ENCODE data around the gene C17orf78.

DNA sequence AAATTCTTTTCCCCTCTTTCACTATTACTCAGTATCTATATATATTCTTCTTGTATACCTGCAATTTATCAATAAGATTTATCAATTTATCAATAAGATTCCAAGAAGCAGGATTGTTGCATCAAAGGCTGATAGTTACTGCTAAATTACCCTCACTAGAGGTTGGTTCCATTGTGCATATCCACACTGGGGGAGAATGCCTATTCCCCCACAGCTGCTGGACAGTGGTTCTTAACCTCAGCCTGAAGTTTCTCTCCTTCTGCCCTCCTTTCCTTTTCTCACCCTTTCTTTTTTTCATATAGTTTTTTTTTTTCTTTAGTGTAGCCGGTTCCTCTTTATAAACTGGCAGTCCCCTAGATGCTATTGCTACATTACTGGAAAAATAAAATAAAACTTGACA is 6.3 kb downstream of the C17orf78 start:
- no peak for TF ChIP-seq ZNF274 (IDR thresholded peaks at IDR 0.05; ENCODE audit: low read length)
- no peak for TF ChIP-seq ZNF274 (tag by site-specific recombination; IDR thresholded peaks at IDR 0.05; ENCODE audit: borderline replicate concordance)
- TF ChIP-seq ZNF19 (tag by site-specific recombination; IDR thresholded peaks at IDR 0.05; ENCODE audit: low read depth) = no peak
- no peak for TF ChIP-seq ZNF10 (tag by site-specific recombination; IDR thresholded peaks at IDR 0.05)
- TF ChIP-seq, protein P1, sequence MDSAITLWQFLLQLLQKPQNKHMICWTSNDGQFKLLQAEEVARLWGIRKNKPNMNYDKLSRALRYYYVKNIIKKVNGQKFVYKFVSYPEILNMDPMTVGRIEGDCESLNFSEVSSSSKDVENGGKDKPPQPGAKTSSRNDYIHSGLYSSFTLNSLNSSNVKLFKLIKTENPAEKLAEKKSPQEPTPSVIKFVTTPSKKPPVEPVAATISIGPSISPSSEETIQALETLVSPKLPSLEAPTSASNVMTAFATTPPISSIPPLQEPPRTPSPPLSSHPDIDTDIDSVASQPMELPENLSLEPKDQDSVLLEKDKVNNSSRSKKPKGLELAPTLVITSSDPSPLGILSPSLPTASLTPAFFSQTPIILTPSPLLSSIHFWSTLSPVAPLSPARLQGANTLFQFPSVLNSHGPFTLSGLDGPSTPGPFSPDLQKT (IDR thresholded peaks at IDR 0.05; ENCODE audit: borderline replicate concordance, low read depth, low read length) = no peak
- TF ChIP-seq ZNF280C (tag by site-specific recombination; IDR thresholded peaks at IDR 0.05) = no peak
- no peak for TF ChIP-seq ZNF175 (tag by site-specific recombination; IDR thresholded peaks at IDR 0.05)
- TF ChIP-seq, protein P2, sequence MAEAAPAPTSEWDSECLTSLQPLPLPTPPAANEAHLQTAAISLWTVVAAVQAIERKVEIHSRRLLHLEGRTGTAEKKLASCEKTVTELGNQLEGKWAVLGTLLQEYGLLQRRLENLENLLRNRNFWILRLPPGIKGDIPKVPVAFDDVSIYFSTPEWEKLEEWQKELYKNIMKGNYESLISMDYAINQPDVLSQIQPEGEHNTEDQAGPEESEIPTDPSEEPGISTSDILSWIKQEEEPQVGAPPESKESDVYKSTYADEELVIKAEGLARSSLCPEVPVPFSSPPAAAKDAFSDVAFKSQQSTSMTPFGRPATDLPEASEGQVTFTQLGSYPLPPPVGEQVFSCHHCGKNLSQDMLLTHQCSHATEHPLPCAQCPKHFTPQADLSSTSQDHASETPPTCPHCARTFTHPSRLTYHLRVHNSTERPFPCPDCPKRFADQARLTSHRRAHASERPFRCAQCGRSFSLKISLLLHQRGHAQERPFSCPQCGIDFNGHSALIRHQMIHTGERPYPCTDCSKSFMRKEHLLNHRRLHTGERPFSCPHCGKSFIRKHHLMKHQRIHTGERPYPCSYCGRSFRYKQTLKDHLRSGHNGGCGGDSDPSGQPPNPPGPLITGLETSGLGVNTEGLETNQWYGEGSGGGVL (tag by site-specific recombination; IDR thresholded peaks at IDR 0.05) = no peak
- no peak for TF ChIP-seq YY1 (tag by site-specific recombination; IDR thresholded peaks at IDR 0.05)
- TF ChIP-seq ZNF174 (tag by site-specific recombination; IDR thresholded peaks at IDR 0.05) = no peak
- TF ChIP-seq, protein P3, sequence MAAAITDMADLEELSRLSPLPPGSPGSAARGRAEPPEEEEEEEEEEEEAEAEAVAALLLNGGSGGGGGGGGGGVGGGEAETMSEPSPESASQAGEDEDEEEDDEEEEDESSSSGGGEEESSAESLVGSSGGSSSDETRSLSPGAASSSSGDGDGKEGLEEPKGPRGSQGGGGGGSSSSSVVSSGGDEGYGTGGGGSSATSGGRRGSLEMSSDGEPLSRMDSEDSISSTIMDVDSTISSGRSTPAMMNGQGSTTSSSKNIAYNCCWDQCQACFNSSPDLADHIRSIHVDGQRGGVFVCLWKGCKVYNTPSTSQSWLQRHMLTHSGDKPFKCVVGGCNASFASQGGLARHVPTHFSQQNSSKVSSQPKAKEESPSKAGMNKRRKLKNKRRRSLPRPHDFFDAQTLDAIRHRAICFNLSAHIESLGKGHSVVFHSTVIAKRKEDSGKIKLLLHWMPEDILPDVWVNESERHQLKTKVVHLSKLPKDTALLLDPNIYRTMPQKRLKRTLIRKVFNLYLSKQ (tag by site-specific recombination; IDR thresholded peaks at IDR 0.05; ENCODE audit: borderline replicate concordance) = no peak
- no peak for TF ChIP-seq ZBTB8A (tag by site-specific recombination; IDR thresholded peaks at IDR 0.05)
